Small intestine (tissue), 16 donors: ENCODE measurements around the gene NBPF4. TPM values are rescaled to one million over a fixed set of nuclear protein-coding genes. Genes with fewer than 3 reads are reported as not detected.
"Not testable (repeated sequence)": the region's sequence is repeated elsewhere in the genome, so short reads cannot be mapped to it uniquely, and the experiment has no call there.

Experiments
- DNase-seq, 2 donors: peaks; one replicate each; pipeline versions ENCODE4 v3.0.0 to v3.0.0-alpha.2; 2013
- FAIRE-seq: peaks from 2 replicates; lab custom pipeline; 2012; peaks lifted over from hg19 to GRCh38; lab: Jason Lieb, UNC
- H3K27ac ChIP-seq, 3 donors: one replicate each; pipeline ENCODE4 v1.5.1; 2013; ENCODE audit warnings: low read length in 2 of 3, mild to moderate bottlenecking in 2 of 3, control low read depth in 1 of 3, inconsistent platforms in 1 of 3, low read depth in 1 of 3, moderate library complexity in 1 of 3
- H3K27me3 ChIP-seq, 3 donors: one replicate each; pipeline ENCODE4 v1.6.1; 2013; ENCODE audit warnings: low read length in 3 of 3, inconsistent platforms in 1 of 3; ENCODE audit not compliant: control insufficient read depth in 3 of 3, insufficient read depth in 3 of 3
- H3K36me3 ChIP-seq, 3 donors: one replicate each; pipeline ENCODE4 v1.6.1; 2013; ENCODE audit warnings: low read length in 3 of 3, inconsistent platforms in 1 of 3, low read depth in 1 of 3, mild to moderate bottlenecking in 1 of 3, moderate library complexity in 1 of 3; ENCODE audit not compliant: control insufficient read depth in 3 of 3, insufficient read depth in 2 of 3
- H3K4me1 ChIP-seq, 3 donors: one replicate each; pipeline ENCODE4 v1.6.1; 2013; ENCODE audit warnings: low read length in 2 of 3, inconsistent platforms in 1 of 3, low read depth in 1 of 3, mild to moderate bottlenecking in 1 of 3, moderate library complexity in 1 of 3; ENCODE audit not compliant: control insufficient read depth in 3 of 3, insufficient read depth in 2 of 3
- H3K4me3 ChIP-seq, 3 donors: one replicate each; pipeline ENCODE4 v1.5.1; 2013; ENCODE audit warnings: low read length in 3 of 3, control low read depth in 1 of 3, inconsistent platforms in 1 of 3, low read depth in 1 of 3, mild to moderate bottlenecking in 1 of 3, moderate library complexity in 1 of 3
- H3K9me3 ChIP-seq, 2 donors: one replicate each; pipeline ENCODE4 v1.6.1; 2013; ENCODE audit warnings: low read depth in 1 of 2, low read length in 1 of 2; ENCODE audit not compliant: control insufficient read depth in 2 of 2, insufficient read depth in 1 of 2
- WGBS, 3 donors: extraction: QIAGEN DNeasy Blood & Tissue Kit; methylation state at CpG; one replicate each; pipeline ENCODE4 v1.1.7; 2013; 5-methylcytosine and 5-hydroxymethylcytosine counted together
- long read RNA-seq, 10 donors: transcript quantifications; one replicate each; lab custom pipeline, GENCODE V29; 2026
- polyA plus RNA-seq, 4 donors: library from polyadenylated mRNA; stranded (reverse) in 3 of 4; unstranded in 1 of 4; fragments of 200-250 nt in 3 of 4; fragments of 120-200 nt in 1 of 4; gene quantifications; one replicate each; pipeline versions ENCODE4 v1.2.1 to v1.2.3, GENCODE V29; 2013
- donor health status: healthy with polysubstance abuse.
- donor health status: control.
- donor health status: control.
- donor health status: Bipolar disorder and iron deficiency.
- donor health status: healthy.

Gene NBPF4
- polyA plus RNA-seq, result 1 to 10 TPM in 1 of 4 donors, under 1 TPM in 1, not detected in 2; 0.07 to 1.0 TPM
- long read RNA-seq, donor 1, result 0 reads
- long read RNA-seq, donor 2, result 0 reads
- long read RNA-seq, donor 3, result 0 reads
- long read RNA-seq, donor 4, result 0 reads
- long read RNA-seq, donor 5, result 0 reads
- long read RNA-seq, donor 6, result 0 reads
- long read RNA-seq, donor 7, result 0 reads
- long read RNA-seq, donor 8, result 0 reads
- long read RNA-seq, donor 9, result 0 reads
- long read RNA-seq, donor 10, result 0 reads

GRCh38 chr1:108243976-108244375 lies at the start of gene NBPF4:
Gene NBPF4 (minus strand): TSS chr1:108244076. CDS start chr1:108243761, 315 bp downstream.
- H3K9me3 ChIP-seq, DNase-seq, H3K4me1 ChIP-seq, FAIRE-seq, H3K27ac ChIP-seq, H3K27me3 ChIP-seq, H3K4me3 ChIP-seq, H3K36me3 ChIP-seq: not testable (repeated sequence)
- WGBS, 3 donors, result no CpG with 5 or more reads among the region's 3 CpGs

DNA sequence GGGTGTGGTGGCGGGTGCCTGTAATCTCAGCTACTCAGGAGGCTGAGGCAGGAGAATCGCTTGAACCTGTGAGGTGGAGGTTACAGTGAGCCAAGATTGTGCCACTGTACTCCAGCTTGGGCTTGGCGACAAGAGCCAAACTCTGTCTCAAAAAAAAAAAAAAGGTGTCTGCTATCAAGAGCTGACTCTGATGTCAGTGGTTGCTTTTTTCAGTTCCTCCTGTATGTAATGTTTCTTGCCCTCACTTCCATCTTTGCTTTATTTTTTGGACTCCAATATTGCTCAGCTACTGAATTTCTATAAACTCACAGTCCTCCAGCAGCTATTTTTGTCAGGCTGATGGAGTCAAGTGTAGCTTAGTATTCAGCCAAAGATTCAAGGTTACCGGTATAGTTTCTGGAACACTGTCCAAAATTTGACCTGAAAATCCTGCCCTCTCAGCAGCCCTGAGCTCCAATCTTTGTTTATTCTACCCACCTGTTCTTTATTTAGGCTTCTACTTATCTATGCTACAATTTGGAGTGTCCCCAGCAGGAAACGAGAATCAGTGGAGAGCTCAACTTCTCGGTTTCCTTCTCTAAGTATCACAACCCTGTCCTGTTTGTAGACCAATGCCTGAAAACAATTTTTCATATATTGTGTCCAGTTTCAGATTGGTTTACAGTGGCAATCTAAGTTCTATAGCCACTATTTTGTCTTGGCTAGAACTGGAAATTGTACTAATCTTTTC lies 38.8 kb upstream of the NBPF4 start:
- not testable (repeated sequence) for H3K27ac ChIP-seq, H3K4me1 ChIP-seq, H3K4me3 ChIP-seq, FAIRE-seq, H3K9me3 ChIP-seq, DNase-seq, H3K36me3 ChIP-seq, H3K27me3 ChIP-seq
- no CpG with 5 or more reads among the region's 6 CpGs for WGBS, 3 donors

DNA sequence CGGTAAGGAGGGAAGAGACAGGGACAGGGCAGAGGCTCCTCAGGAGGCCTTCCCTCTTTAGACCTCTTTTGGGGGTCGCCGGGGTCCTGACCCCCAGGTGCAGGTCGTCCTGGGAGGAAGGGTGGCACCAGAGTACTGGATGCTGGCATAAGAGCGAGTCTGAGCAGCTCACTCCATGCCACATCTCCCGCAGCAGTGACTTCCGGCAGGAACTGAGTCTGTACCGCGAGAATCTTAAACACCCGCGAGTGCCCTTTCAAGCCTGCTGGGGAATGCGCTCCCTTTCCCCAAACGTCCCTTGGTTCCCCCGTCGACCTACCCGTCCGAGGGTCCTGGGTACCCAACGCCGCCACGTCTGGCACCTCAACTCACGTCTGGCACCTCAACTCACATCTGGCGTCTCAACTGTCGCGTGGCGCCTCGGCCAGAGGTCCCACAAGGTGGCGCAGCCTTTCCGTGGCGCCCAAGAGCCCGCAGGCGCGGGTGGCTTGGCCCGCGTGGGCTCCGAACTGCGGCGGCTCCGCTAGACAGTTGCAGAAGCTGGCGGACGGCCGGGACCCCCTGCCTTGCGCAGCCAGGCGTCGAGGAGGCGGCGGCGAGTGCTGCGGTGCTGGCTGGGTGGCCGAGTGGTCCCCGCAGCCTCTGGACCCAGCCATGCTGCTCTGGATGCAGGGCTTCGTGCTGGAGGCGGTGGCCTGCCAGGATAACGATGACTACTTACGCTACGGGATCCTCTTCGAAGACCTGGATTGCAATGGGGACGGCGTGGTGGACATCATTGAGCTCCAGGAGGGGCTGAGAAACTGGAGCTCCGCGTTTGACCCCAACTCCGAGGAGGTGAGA lies 28.8 kb upstream of the NBPF4 start:
- not testable (repeated sequence) for H3K4me3 ChIP-seq, H3K27me3 ChIP-seq, H3K4me1 ChIP-seq, H3K27ac ChIP-seq, H3K36me3 ChIP-seq, H3K9me3 ChIP-seq, FAIRE-seq, DNase-seq
- no CpG with 5 or more reads among the region's 61 CpGs for WGBS, 3 donors

DNA sequence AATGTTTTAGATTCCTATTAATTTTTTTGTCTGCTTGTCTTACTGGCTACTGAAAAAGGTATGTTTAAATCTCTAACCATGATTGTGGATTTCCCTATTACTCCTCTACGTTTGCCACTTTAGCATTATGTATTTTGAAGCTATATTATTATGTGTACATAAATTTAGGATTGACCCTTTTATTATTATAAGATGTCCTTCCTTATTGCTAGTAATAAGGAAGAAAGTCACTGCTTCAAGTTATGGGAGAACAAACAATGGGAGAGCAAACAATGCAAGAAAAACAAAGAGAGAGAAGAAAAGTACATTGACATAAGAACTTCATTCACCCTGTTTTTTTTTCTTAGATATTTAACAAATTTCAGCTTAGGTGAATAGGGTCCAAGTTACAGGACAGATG lies 23.2 kb upstream of the NBPF4 start:
- WGBS, 3 donors, result 12 to 39% (median 18%) methylated on average over 1 of the region's 1 CpG
- not testable (repeated sequence) for H3K4me3 ChIP-seq, H3K4me1 ChIP-seq, H3K27ac ChIP-seq, H3K27me3 ChIP-seq, H3K36me3 ChIP-seq, H3K9me3 ChIP-seq, DNase-seq
- FAIRE-seq, result peak; percentile 88

DNA sequence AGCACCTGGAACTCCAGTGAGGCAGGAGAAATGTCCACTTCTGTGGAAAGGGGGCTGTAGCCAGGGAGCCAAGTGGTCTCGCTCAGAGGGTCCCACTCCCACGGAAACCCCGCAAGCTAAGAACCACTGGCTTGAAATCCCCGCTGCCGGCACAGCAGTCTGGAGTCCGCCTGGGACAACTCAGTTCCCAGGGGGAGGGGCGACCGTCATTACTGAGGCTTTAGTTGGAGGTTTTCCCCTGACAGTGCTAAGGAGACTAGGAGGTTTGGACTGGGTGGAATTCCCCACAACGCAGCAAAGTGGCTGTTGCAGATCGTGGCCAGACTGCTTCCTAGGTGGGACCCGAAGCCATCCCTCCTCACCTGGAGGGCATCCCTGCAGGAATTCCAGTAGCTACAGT lies 18.1 kb upstream of the NBPF4 start:
- not testable (repeated sequence) for FAIRE-seq, H3K27ac ChIP-seq, H3K36me3 ChIP-seq, H3K27me3 ChIP-seq, H3K4me3 ChIP-seq, H3K9me3 ChIP-seq, H3K4me1 ChIP-seq, DNase-seq
- WGBS, 3 donors, result no CpG with 5 or more reads among the region's 11 CpGs

- not testable (repeated sequence) for H3K9me3 ChIP-seq, DNase-seq, H3K27ac ChIP-seq, H3K36me3 ChIP-seq, H3K27me3 ChIP-seq, FAIRE-seq, H3K4me1 ChIP-seq, H3K4me3 ChIP-seq
- no CpG with 5 or more reads among the region's 10 CpGs for WGBS, 3 donors
Measured at GRCh38 chr1:108261519-108261918, 17.6 kb upstream of the NBPF4 start.

- not testable (repeated sequence) for H3K9me3 ChIP-seq, DNase-seq, H3K27ac ChIP-seq, FAIRE-seq, H3K27me3 ChIP-seq, H3K4me3 ChIP-seq, H3K4me1 ChIP-seq, H3K36me3 ChIP-seq
- WGBS, 3 donors, result no CpG with 5 or more reads among the region's 4 CpGs
Measured at GRCh38 chr1:108260578-108261259, 16.8 kb upstream of the NBPF4 start.

DNA sequence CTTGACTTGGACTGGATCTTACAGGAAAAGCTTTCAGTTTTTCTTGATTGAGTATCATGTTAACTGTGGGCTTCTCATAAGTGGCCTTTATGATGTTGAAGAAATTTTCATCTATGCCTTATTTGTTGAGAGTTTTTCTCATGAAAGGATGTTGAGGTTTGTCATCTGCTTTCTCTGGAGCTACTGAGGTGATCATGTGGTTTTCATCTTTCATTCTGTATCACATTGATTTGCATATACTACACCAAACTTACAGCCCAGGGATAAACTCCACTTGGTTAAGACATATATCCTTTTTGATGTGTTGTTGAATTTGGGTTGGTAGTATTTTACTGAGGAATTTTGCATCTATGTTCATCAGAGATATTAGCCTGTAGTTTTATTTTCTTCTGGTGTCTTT lies 11.6 kb upstream of the NBPF4 start:
- not testable (repeated sequence) for H3K27me3 ChIP-seq, H3K36me3 ChIP-seq, DNase-seq, H3K9me3 ChIP-seq, H3K27ac ChIP-seq, FAIRE-seq, H3K4me3 ChIP-seq, H3K4me1 ChIP-seq
